Forelimb muscle (tissue), 1 donor: ENCODE data around the gene SOX14. TPM values are rescaled to one million over a fixed set of nuclear protein-coding genes. Genes with fewer than 3 reads are reported as not detected.

Source experiments
- DNase-seq: peaks from one replicate; pipeline ENCODE4 v3.0.0-alpha.2; 2013; ENCODE audit warnings: low read depth
- polyA plus RNA-seq: library from polyadenylated mRNA; unstranded; fragments of 120-200 nt; gene quantifications from one replicate; pipeline ENCODE4 v1.2.1, GENCODE V29; 2013; ENCODE audit not compliant: insufficient read length

The SOX14 gene
- not detected for polyA plus RNA-seq

GRCh38 chr3:137764001-137764433, at the start of gene SOX14:
SOX14 (plus strand) TSS chr3:137764315; CDS start chr3:137764785, 470 bp downstream.
- DNase-seq: no peak

- DNase-seq: no peak
Observed at GRCh38 chr3:137714551-137714950, 49.6 kb upstream of the SOX14 start.

GRCh38 chr3:137724240-137724639, 39.9 kb upstream of the SOX14 start:
- DNase-seq: no peak

- no peak for DNase-seq
Observed at GRCh38 chr3:137737208-137737607, 26.9 kb upstream of the SOX14 start.

- no peak for DNase-seq
Observed at GRCh38 chr3:137738710-137739109, 25.4 kb upstream of the SOX14 start.

GRCh38 chr3:137743608-137744007, 20.5 kb upstream of the SOX14 start:
- no peak for DNase-seq

GRCh38 chr3:137746808-137747207, 17.3 kb upstream of the SOX14 start:
- DNase-seq: no peak

GRCh38 chr3:137759505-137759904, 4.6 kb upstream of the SOX14 start:
- no peak for DNase-seq

- DNase-seq: no peak
Observed at GRCh38 chr3:137760341-137761098, 3.6 kb upstream of the SOX14 start.

GRCh38 chr3:137761099-137761562, 3.0 kb upstream of the SOX14 start:
- no peak for DNase-seq

- DNase-seq: no peak
Observed at GRCh38 chr3:137761563-137762503, 2.3 kb upstream of the SOX14 start.

GRCh38 chr3:137762674-137763593, 1.2 kb upstream of the SOX14 start:
- no peak for DNase-seq

GRCh38 chr3:137763594-137763938, 549 bp upstream of the SOX14 start:
- DNase-seq: no peak

- no peak for DNase-seq
Observed at GRCh38 chr3:137764563-137765309, 621 bp downstream of the SOX14 start.

GRCh38 chr3:137765310-137766033, 1.4 kb downstream of the SOX14 start:
- DNase-seq: no peak

- no peak for DNase-seq
Observed at GRCh38 chr3:137766041-137766875, 2.1 kb downstream of the SOX14 start.

- DNase-seq: no peak
Observed at GRCh38 chr3:137766876-137767537, 2.9 kb downstream of the SOX14 start.

- DNase-seq: no peak
Observed at GRCh38 chr3:137767538-137768360, 3.6 kb downstream of the SOX14 start.
